Kidney epithelial cell (primary cell): ENCODE data around the gene KLRF1. TPM values are rescaled to one million over a fixed set of nuclear protein-coding genes. Genes with fewer than 3 reads are reported as not detected.
"Not testable (repeated sequence)": the region's sequence is repeated elsewhere in the genome, so short reads cannot be mapped to it uniquely, and the experiment has no call there.

Experiments
- DNase-seq: peaks from one replicate; pipeline ENCODE4 v3.0.0-alpha.2; 2010; ENCODE audit warnings: low read depth
- H3K27me3 ChIP-seq: 2 replicates; pipeline ENCODE4 v1.6.0; 2011; ENCODE audit warnings: low read length; ENCODE audit not compliant: control insufficient read depth, insufficient read depth
- H3K36me3 ChIP-seq: 2 replicates; pipeline ENCODE4 v1.5.1; 2011; ENCODE audit warnings: low read length; ENCODE audit not compliant: control insufficient read depth, insufficient read depth
- H3K4me3 ChIP-seq: 2 replicates; pipeline ENCODE4 v1.5.1; 2011; ENCODE audit warnings: low read depth, mild to moderate bottlenecking, control low read depth, low read length
- total RNA-seq: library from RNA; depleted of rRNA; stranded (reverse); fragments of >200 nt; gene quantifications from 2 replicates; pipeline ENCODE4 v1.2.3, GENCODE V29; 2015
- TF ChIP-seq, protein P1 (sequence below): IDR thresholded peaks from 2 replicates; pipeline ENCODE4 v1.5.1; 2011; ENCODE audit warnings: mild to moderate bottlenecking, moderate library complexity, low read length, control low read depth, inconsistent platforms; ENCODE audit not compliant: insufficient read depth, poor library complexity, severe bottlenecking

KLRF1 gene
- total RNA-seq, 1 donor from 2014 or later = 0.17 TPM

DNA sequence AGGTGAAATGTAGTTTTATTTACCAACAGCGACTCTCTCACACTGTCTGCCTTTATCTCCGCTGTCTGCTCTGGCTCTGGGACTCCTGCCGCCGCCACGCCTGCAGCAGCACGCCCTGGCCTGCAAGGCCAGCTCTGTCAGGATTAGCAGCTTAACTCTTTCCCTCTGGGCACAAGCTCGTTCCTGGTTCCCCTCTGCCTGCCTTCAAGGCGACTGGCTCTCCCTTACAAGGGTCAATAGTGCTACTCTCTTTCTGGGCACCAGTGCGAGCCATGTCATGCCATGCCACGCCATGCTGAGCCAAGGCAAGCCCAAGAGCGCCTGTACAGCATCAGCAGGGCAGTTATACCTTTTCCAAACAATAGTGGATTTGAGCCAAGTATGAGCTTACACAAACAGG is 45.5 kb downstream of the KLRF1 start:
- no peak for DNase-seq
- Histone ChIP-seq H3K27me3 (no peaks in the 10 kb centered on the region), H3K36me3 (no peaks in the 10 kb centered on the region), H3K4me3 (no peak overlapping the region)
- TF ChIP-seq, protein P1, sequence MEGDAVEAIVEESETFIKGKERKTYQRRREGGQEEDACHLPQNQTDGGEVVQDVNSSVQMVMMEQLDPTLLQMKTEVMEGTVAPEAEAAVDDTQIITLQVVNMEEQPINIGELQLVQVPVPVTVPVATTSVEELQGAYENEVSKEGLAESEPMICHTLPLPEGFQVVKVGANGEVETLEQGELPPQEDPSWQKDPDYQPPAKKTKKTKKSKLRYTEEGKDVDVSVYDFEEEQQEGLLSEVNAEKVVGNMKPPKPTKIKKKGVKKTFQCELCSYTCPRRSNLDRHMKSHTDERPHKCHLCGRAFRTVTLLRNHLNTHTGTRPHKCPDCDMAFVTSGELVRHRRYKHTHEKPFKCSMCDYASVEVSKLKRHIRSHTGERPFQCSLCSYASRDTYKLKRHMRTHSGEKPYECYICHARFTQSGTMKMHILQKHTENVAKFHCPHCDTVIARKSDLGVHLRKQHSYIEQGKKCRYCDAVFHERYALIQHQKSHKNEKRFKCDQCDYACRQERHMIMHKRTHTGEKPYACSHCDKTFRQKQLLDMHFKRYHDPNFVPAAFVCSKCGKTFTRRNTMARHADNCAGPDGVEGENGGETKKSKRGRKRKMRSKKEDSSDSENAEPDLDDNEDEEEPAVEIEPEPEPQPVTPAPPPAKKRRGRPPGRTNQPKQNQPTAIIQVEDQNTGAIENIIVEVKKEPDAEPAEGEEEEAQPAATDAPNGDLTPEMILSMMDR = no peak

GRCh38 chr12:9876120-9876519 is 48.8 kb downstream of the KLRF1 start:
- not testable (repeated sequence) for DNase-seq, H3K27me3 ChIP-seq, H3K36me3 ChIP-seq, H3K4me3 ChIP-seq

DNA sequence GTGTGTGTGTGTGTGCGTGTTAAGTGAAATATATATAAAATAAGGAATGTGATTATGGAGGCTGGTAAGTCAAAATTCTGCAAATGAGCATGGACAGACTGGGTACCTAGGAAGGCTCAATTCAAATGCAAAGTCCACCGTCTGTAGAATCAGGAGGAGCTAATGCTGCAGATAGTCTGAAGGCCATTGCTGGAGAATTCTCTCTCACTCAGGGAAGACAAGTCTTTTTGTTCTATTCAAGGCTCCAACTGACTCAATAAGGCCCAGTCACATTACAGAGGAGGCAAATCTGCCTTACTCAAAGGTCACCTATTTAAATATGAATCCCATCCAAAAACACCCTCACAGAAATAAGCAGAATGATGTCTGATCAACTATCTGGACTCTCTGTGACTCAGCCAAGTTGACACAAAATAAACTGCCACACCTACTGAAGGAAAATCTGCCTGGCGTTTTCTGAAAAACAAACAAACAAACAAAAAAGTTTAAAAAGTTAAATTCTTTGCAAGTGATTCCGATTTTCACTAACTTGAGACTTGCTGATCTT is 53.3 kb downstream of the KLRF1 start:
- H3K36me3 ChIP-seq = no peaks in the 10 kb centered on the region
- DNase-seq = no peak
- H3K27me3 ChIP-seq = no peaks in the 10 kb centered on the region
- no peak overlapping the region for H3K4me3 ChIP-seq
- TF ChIP-seq, protein P1 = no peak

GRCh38 chr12:9881246-9881645 is 54.0 kb downstream of the KLRF1 start, which contains the start of gene KLRF2:
TSS of gene KLRF2 (plus strand) at chr12:9881489. CDS start at chr12:9881596, 107 bp downstream.
- DNase-seq = no peak
- no peaks in the 10 kb centered on the region for H3K27me3 ChIP-seq
- H3K4me3 ChIP-seq = no peak within 1 kb of the TSS
- TF ChIP-seq, protein P1 = no peak
- H3K36me3 ChIP-seq = no peaks in the 10 kb centered on the region

GRCh38 chr12:9881988-9882387 is 54.7 kb downstream of the KLRF1 start:
- no peaks in the 10 kb centered on the region for H3K36me3 ChIP-seq
- no peak for DNase-seq
- H3K4me3 ChIP-seq = no peak overlapping the region
- no peaks in the 10 kb centered on the region for H3K27me3 ChIP-seq
- TF ChIP-seq, protein P1 = no peak

DNA sequence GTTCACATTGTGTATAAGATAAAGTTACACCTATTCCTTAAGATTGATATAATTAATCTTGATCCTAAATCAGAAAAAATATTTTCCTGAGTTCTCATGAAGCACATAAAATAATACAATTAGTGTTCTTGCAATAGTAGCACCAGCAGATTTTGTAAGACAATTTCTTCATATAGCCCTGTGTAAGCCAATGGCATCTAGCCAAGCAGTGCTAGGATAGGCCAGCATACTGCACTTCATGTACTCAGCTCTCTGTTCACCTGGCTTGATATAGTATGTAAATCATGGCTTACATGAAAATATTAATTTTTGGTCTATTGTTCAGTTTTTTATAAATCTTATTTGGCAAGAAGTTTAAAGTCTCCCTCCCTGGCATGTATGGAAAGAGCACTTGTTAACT is 55.9 kb downstream of the KLRF1 start:
- no peak for DNase-seq
- no peaks in the 10 kb centered on the region for H3K27me3 ChIP-seq
- TF ChIP-seq, protein P1 = no peak
- H3K4me3 ChIP-seq = no peak overlapping the region
- H3K36me3 ChIP-seq = no peaks in the 10 kb centered on the region
